Activated CD4-positive, alpha-beta memory T cell treated with anti-CD3 and anti-CD28 coated beads, Interleukin-2, amount 10 ng/mL, durations not matched to agents 7 days and 5 days (primary cell): Measurements from ENCODE around the gene AP5Z1. TPM values are rescaled to one million over a fixed set of nuclear protein-coding genes. Genes with fewer than 3 reads are reported as not detected.

ENCODE experiments used
- CTCF ChIA-PET: fragments of 350-600 bp; sonication (Branson Sonifier 250); formaldehyde crosslinking; loops from one replicate; lab custom pipeline; 2021; ENCODE audit warnings: antibody characterized with exemption, inconsistent platforms; lab: Charles Lee
- POLR2A ChIA-PET: fragments of 350-600 bp; sonication (Branson Sonifier 250); formaldehyde crosslinking; loops from one replicate; lab custom pipeline; 2021; ENCODE audit warnings: antibody characterized with exemption; lab: Charles Lee
- DNase-seq: peaks from one replicate; pipeline ENCODE4 v3.0.0-alpha.2; 2020
- H3K27ac Mint-ChIP-seq: one replicate; pipeline ENCODE4 v1.8.0; 2021; ENCODE audit warnings: mild to moderate bottlenecking, mixed read lengths
- H3K27me3 Mint-ChIP-seq: one replicate; pipeline ENCODE4 v1.8.0; 2021; ENCODE audit warnings: mixed read lengths
- H3K36me3 Mint-ChIP-seq: one replicate; pipeline ENCODE4 v1.8.0; 2021; ENCODE audit warnings: low read depth, mixed read lengths
- H3K4me1 Mint-ChIP-seq: one replicate; pipeline ENCODE4 v1.8.0; 2021; ENCODE audit warnings: mixed read lengths
- H3K4me3 Mint-ChIP-seq: one replicate; pipeline ENCODE4 v1.8.0; 2021; ENCODE audit warnings: mild to moderate bottlenecking, mixed read lengths
- H3K9me3 Mint-ChIP-seq: one replicate; pipeline ENCODE4 v1.8.0; 2021; ENCODE audit warnings: mixed read lengths
- total RNA-seq, 2 experiments: library from RNA; stranded (reverse); gene quantifications; one replicate each; pipeline ENCODE4 v1.2.3, GENCODE V29; 2021

Gene AP5Z1, protein sequence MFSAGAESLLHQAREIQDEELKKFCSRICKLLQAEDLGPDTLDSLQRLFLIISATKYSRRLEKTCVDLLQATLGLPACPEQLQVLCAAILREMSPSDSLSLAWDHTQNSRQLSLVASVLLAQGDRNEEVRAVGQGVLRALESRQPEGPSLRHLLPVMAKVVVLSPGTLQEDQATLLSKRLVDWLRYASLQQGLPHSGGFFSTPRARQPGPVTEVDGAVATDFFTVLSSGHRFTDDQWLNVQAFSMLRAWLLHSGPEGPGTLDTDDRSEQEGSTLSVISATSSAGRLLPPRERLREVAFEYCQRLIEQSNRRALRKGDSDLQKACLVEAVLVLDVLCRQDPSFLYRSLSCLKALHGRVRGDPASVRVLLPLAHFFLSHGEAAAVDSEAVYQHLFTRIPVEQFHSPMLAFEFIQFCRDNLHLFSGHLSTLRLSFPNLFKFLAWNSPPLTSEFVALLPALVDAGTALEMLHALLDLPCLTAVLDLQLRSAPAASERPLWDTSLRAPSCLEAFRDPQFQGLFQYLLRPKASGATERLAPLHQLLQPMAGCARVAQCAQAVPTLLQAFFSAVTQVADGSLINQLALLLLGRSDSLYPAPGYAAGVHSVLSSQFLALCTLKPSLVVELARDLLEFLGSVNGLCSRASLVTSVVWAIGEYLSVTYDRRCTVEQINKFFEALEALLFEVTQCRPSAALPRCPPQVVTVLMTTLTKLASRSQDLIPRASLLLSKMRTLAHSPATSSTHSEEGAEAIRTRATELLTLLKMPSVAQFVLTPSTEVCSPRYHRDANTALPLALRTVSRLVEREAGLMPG
- total RNA-seq: 10 to 100 TPM; 57.5 to 60.6 TPM

- Mint-ChIP-seq H3K27me3 (no peaks in the 10 kb centered on the region), H3K27ac (peak within 1 kb of the TSS; percentile 96), H3K36me3 (peaks cover 23% of the 10 kb centered on the region), H3K9me3 (no peaks in the 10 kb centered on the region), H3K4me1 (peaks cover 43% of the 10 kb centered on the region), H3K4me3 (peak within 1 kb of the TSS; percentile 99)
- peak; percentile 95 for DNase-seq
- CTCF ChIA-PET: interaction anchor here (1.2 to 2.8 kb wide), 8 partner anchors 17 to 198 kb away, joined by 3 to 16 read pairs (median 8); partner anchors contain the start of gene RADIL
- POLR2A ChIA-PET: interaction anchor here (0.6 to 4.3 kb wide), 31 partner anchors 9 to 1954 kb away, joined by 3 to 79 read pairs (median 5); partner anchors contain the start of genes FOXK1, RADIL and WIPI2
Measured at GRCh38 chr7:4775250-4775847, at the start of gene AP5Z1. Gene AP5Z1 (plus strand): TSS chr7:4775623. CDS start chr7:4775716, 93 bp downstream.

DNA sequence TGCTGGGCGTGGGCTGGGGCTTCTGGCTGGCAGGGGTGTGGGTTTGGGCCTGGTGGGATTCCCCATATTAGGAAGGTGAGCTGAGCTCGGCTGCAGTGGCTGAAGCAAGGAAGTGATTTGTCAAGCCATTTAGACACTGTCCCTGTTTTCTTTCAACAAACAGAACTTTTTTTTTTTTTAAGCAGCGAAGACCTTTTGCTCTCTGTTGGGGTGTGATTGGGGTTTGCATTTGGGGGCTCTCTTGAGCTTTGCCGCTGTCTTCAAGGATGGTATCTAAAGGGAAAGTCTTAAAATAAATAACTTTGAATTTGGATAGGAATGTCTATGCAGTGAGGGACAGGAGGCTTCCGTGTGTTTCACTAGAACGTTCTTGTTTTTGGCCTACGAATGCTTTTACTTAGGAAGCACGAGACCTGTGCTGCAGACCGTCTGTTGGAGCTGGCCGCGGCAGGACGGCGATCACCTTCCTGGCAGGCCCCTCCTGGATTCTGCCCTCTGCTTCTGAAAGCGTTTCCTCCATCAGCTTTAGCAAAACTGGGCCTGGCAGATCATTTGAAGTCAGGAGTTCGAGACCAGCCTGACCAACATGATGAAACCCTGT lies 49.5 kb upstream of the AP5Z1 start:
- Mint-ChIP-seq H3K4me3 (peak overlapping the region; percentile 67), H3K27ac (peak overlapping the region; percentile 71), H3K36me3 (peaks cover 2% of the 10 kb centered on the region), H3K4me1 (peaks cover 26% of the 10 kb centered on the region), H3K27me3 (no peaks in the 10 kb centered on the region), H3K9me3 (no peaks in the 10 kb centered on the region)
- POLR2A ChIA-PET: interaction anchor here (2.6 kb wide), 1 partner anchor 19 kb away, joined by 13 read pairs; no protein-coding TSS in a partner anchor
- no peak for DNase-seq
- CTCF ChIA-PET: no interaction called here

DNA sequence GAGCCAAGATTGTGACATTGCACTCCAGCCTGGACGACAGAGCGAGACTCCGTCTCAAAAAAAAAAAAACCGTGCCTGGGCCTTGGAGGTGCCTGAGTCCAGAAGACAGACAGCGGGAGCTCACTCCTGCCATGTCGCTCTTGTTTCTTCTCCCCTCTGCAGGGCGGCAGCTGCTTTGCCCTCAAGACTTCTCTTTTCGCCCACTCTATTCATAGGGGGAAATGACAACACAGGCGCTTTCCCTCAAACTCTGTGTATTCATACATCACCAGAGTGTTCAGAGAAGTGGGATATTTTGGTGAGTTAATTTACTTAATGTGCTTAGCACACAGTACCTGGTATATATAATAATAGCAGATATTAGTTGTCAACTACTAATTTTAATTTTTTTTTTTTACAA lies 48.9 kb upstream of the AP5Z1 start:
- Mint-ChIP-seq H3K4me3 (no peak overlapping the region), H3K27me3 (no peaks in the 10 kb centered on the region), H3K4me1 (peaks cover 26% of the 10 kb centered on the region), H3K9me3 (no peaks in the 10 kb centered on the region), H3K27ac (no peak overlapping the region), H3K36me3 (peaks cover 2% of the 10 kb centered on the region)
- CTCF ChIA-PET: no interaction called here
- POLR2A ChIA-PET: interaction anchor here (2.6 kb wide), 1 partner anchor 19 kb away, joined by 13 read pairs; no protein-coding TSS in a partner anchor
- DNase-seq: no peak

- H3K4me3 Mint-ChIP-seq: no peak overlapping the region
- no peaks in the 10 kb centered on the region for H3K9me3 Mint-ChIP-seq
- H3K36me3 Mint-ChIP-seq: peaks cover 2% of the 10 kb centered on the region
- POLR2A ChIA-PET: interaction anchor here (0.8 kb wide), 1 partner anchor 47 kb away, joined by 3 read pairs; the partner anchor contains the start of gene AP5Z1
- no peak for DNase-seq
- no peak overlapping the region for H3K27ac Mint-ChIP-seq
- H3K4me1 Mint-ChIP-seq: peaks cover 31% of the 10 kb centered on the region
- CTCF ChIA-PET: no interaction called here
- no peaks in the 10 kb centered on the region for H3K27me3 Mint-ChIP-seq
Measured at GRCh38 chr7:4727914-4728705, 47.3 kb upstream of the AP5Z1 start.

GRCh38 chr7:4729266-4729665 lies 46.2 kb upstream of the AP5Z1 start:
- POLR2A ChIA-PET: no interaction called here
- no peak overlapping the region for H3K4me3 Mint-ChIP-seq
- H3K4me1 Mint-ChIP-seq: peaks cover 39% of the 10 kb centered on the region
- H3K27me3 Mint-ChIP-seq: no peaks in the 10 kb centered on the region
- DNase-seq: no peak
- no peak overlapping the region for H3K27ac Mint-ChIP-seq
- H3K9me3 Mint-ChIP-seq: no peaks in the 10 kb centered on the region
- peaks cover 2% of the 10 kb centered on the region for H3K36me3 Mint-ChIP-seq
- CTCF ChIA-PET: no interaction called here

- H3K27me3 Mint-ChIP-seq: no peaks in the 10 kb centered on the region
- ChIA-PET POLR2A (no interaction called here), CTCF (no interaction called here)
- no peak for DNase-seq
- no peak overlapping the region for H3K27ac Mint-ChIP-seq
- H3K4me1 Mint-ChIP-seq: peaks cover 35% of the 10 kb centered on the region
- peaks cover 2% of the 10 kb centered on the region for H3K36me3 Mint-ChIP-seq
- H3K4me3 Mint-ChIP-seq: no peak overlapping the region
- no peaks in the 10 kb centered on the region for H3K9me3 Mint-ChIP-seq
Measured at GRCh38 chr7:4730276-4730675, 45.1 kb upstream of the AP5Z1 start.

DNA sequence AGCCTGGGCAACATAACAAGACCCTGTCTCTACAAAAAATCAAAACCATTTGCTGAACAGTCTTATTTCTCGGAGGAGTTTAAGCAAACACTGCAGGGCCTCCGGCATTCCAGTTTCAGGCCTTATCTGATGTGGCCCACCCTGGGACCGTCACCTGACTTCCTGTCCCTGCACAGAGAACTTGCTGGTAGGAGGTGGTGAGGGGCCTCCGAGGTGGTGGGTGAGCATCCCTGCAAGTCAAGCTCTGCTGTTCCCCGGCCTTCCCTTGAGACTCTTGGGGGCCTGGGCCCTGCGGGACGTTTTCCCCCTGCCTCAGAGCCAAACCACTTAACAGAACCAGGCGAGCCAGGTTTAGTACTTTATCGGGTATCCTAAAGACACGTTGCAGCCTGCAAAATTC lies 44.5 kb upstream of the AP5Z1 start:
- Mint-ChIP-seq H3K4me3 (no peak overlapping the region), H3K9me3 (no peaks in the 10 kb centered on the region), H3K27ac (no peak overlapping the region), H3K36me3 (peaks cover 2% of the 10 kb centered on the region), H3K27me3 (no peaks in the 10 kb centered on the region), H3K4me1 (peaks cover 30% of the 10 kb centered on the region)
- ChIA-PET POLR2A (no interaction called here), CTCF (no interaction called here)
- no peak for DNase-seq

GRCh38 chr7:4731803-4732202 lies 43.6 kb upstream of the AP5Z1 start:
- no peak for DNase-seq
- ChIA-PET CTCF (no interaction called here), POLR2A (no interaction called here)
- Mint-ChIP-seq H3K27me3 (no peaks in the 10 kb centered on the region), H3K4me3 (no peak overlapping the region), H3K9me3 (no peaks in the 10 kb centered on the region), H3K4me1 (peaks cover 28% of the 10 kb centered on the region), H3K36me3 (peaks cover 2% of the 10 kb centered on the region), H3K27ac (no peak overlapping the region)

- Mint-ChIP-seq H3K27ac (no peak overlapping the region), H3K36me3 (peaks cover 2% of the 10 kb centered on the region), H3K9me3 (no peaks in the 10 kb centered on the region), H3K27me3 (no peaks in the 10 kb centered on the region), H3K4me3 (no peak overlapping the region), H3K4me1 (peaks cover 40% of the 10 kb centered on the region)
- DNase-seq: no peak
- CTCF ChIA-PET: interaction anchor here (1.0 kb wide), 1 partner anchor 10 kb away, joined by 4 read pairs; no protein-coding TSS in a partner anchor
- POLR2A ChIA-PET: interaction anchor here (1.0 to 2.8 kb wide), 3 partner anchors 11 to 41 kb away, joined by 3 to 9 read pairs (median 4); partner anchors contain the start of gene AP5Z1
Measured at GRCh38 chr7:4733936-4734528, 41.4 kb upstream of the AP5Z1 start.

GRCh38 chr7:4734587-4735345 lies 40.7 kb upstream of the AP5Z1 start:
- ChIA-PET POLR2A (interaction anchor here (1.2 to 2.8 kb wide), 2 partner anchors 10 to 93 kb away, joined by 3 to 9 read pairs; no protein-coding TSS in a partner anchor), CTCF (interaction anchor here (1.0 kb wide), 1 partner anchor 9 kb away, joined by 4 read pairs; no protein-coding TSS in a partner anchor)
- peaks cover 48% of the 10 kb centered on the region for H3K4me1 Mint-ChIP-seq
- no peaks in the 10 kb centered on the region for H3K27me3 Mint-ChIP-seq
- DNase-seq: no peak
- H3K36me3 Mint-ChIP-seq: peaks cover 2% of the 10 kb centered on the region
- no peaks in the 10 kb centered on the region for H3K9me3 Mint-ChIP-seq
- no peak overlapping the region for H3K27ac Mint-ChIP-seq
- no peak overlapping the region for H3K4me3 Mint-ChIP-seq

DNA sequence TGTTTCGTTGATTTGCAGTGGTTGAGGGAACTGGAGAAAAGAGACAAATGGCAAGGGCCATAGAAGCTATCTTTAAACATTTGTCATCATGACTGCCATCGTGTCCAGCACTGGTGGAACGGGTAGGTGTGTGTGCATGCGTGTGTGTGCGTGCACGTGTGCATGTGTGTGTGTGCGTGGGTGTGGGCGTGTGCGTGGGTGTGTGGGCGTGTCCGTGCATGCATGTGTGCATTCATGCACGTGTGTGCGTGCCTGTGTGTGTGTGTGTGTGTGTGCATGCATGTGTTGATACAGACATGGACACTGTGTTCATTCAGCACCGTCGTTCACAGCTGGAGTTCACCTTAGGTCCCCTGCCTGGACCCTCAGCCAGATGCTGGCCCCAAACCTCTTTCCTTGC lies 38.1 kb upstream of the AP5Z1 start:
- Mint-ChIP-seq H3K9me3 (no peaks in the 10 kb centered on the region), H3K36me3 (peaks cover 12% of the 10 kb centered on the region), H3K4me3 (no peak overlapping the region), H3K4me1 (peaks cover 50% of the 10 kb centered on the region), H3K27ac (no peak overlapping the region), H3K27me3 (no peaks in the 10 kb centered on the region)
- CTCF ChIA-PET: no interaction called here
- no peak for DNase-seq
- POLR2A ChIA-PET: no interaction called here
